GM11168 (cell line): Measurements from ENCODE around the gene SLC25A47.

Experiments used
- in situ Hi-C: fragments of 300-500 bp; cut with MboI; formaldehyde crosslinking; loops from one replicate; pipeline ENCODE4 v1.12.0; 2022; ENCODE audit warnings: low sequenced_read_pairs; ENCODE audit not compliant: unreplicated experiment

The SLC25A47 gene

DNA sequence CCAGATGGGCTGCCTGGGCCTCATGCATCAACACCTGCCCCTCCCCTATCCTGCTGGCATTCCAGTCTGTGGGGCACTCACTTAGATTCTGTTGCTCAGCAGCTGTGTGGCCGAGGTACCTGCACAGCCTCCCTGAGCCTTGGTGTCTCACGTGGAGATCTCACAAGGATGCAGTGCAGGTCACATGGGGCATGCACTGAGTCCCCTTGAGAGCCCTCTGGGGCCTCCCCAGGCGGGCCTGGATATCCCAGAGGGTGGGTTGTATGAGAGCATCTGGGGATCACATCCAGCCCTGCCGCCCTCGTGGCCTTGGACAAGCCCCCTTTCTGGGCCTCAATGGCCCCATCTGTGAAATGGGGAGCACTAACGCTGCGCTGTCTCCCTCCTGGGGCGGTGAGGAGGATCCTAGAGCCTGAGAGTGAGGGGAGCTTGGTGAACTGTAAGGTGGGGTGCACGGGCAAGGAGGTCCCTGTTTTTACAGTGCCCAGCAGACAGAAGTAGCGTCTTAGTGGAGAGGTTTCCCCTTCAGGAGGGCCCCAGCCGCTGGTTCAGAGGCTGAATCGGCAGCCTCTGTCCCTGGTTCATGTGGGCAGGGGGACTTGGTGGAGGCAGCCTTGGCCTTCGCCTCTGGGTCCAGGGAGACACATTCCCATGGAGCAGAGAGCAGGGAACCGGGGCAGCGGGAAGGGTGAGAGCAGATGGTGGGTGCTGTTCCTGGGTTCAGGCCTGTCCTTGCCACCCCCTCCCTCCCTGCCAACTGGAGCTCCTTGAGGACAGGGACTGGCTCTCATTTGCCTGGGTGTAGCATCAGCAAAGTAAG is 791 bp upstream of the SLC25A47 start:
- in situ Hi-C loops = no loop called here

DNA sequence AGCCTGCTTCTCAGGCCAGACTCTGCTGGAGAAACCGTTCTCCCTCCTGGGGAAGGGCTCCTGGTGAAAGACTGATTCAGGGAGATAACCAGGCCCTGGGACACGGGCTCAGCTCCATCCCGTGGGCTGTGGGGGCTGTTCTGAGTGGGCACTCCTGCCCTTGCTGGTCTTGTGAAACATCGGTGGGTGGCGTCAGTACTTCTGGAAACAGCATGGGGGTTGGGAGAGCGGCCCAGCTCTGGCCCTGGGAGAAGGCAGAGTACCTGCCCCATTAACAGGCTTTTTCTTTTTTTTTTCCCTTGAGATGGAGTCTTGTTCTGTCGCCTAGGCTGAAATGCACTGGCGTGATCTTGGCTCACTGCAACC is 786 bp downstream of the SLC25A47 start:
- in situ Hi-C loops = no loop called here

DNA sequence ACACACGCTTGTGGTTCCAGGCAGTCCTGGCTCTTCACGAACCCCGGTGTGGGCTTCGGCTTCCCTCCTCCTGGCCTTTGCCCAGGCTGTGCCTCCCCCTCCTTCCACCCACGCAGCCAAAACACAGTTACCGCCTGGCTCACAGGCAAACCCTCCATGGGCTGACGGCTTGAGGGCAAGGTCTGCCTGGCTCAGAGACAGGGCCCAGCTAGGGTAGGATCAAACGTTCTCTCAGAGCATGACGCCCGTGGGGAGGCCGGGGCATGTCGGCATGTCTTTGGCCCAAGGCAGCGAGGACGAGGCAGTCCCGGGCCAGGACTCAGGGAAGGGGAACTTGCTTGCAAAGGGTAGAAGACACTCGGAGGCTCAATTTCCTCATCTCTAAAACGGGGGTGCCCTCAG is 2.1 kb downstream of the SLC25A47 start:
- in situ Hi-C loops = no loop called here

DNA sequence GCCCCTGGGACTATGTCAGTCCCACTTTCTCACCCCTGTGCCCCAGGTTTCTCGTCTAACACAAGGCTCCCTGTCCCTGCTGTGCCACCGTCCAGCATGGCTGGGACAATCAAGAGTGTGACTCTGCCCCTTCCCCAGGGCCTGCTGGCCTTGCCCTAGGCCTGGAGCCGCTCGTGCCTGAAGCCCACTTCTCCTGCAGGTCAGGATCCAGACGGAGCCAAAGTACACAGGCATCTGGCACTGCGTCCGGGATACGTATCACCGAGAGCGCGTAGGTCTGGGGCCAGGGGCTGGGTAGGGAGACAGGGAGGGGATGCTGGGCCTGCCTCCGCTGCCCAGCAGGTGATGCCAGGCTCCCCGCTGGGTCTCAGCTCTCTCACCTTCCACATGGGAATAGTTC is 2.8 kb downstream of the SLC25A47 start:
- in situ Hi-C loops = no loop called here

DNA sequence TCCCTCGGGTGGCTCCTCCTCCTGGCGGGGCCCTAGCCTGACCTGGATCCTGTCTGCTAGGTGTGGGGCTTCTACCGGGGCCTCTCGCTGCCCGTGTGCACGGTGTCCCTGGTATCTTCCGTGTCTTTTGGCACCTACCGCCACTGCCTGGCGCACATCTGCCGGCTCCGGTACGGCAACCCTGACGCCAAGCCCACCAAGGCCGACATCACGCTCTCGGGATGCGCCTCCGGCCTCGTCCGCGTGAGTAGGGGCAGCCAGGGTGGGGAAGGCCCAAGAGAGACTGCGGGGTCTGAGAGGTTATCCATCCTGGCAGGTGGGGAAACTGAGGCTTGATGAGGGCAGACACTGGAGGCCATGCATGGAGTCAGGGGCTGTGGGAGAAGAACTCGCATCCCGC is 4.0 kb downstream of the SLC25A47 start:
- in situ Hi-C loops = no loop called here

DNA sequence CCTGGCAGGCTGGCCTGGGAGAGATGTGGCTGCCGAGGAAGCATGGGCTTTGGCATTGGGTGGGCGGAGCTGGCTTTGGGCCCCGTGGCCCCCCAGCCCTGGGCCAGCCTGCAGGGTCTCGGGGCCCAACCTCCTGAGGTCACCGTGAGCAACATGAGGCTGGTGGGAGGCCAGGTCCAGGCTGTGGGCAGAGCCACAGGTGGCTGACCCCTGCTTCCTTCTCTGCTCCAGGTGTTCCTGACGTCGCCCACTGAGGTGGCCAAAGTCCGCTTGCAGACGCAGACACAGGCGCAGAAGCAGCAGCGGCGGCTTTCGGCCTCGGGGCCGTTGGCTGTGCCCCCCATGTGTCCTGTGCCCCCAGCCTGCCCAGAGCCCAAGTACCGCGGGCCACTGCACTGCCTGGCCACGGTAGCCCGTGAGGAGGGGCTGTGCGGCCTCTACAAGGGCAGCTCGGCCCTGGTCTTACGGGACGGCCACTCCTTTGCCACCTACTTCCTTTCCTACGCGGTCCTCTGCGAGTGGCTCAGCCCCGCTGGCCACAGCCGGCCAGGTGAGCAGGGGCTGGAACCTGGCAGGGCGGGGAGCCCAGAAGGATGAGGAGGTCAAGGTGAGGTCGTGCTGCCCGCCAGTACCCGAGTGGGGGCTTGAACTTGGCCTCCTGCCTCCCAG is 5.5 kb downstream of the SLC25A47 start:
- in situ Hi-C loops = no loop called here

DNA sequence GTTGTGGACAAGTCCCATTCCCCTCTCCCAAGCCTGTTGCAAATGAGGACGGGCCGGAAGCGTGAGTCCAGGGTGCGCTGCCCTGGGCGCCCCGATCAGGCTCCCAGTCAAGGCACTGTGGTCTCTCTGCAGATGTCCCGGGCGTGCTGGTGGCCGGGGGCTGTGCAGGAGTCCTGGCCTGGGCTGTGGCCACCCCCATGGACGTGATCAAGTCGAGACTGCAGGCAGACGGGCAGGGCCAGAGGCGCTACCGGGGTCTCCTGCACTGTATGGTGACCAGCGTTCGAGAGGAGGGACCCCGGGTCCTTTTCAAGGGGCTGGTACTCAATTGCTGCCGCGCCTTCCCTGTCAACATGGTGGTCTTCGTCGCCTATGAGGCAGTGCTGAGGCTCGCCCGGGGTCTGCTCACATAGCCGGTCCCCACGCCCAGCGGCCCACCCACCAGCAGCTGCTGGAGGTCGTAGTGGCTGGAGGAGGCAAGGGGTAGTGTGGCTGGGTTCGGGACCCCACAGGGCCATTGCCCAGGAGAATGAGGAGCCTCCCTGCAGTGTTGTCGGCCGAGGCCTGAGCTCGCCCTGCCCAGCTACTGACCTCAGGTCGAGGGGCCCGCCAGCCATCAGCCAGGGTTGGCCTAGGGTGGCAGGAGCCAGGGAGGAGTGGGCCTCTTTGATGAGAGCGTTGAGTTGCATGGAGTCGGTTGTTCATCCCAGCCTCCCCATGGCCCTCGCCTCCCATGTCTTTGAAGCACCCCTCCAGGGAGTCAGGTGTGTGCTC is 6.3 kb downstream of the SLC25A47 start:
- in situ Hi-C loops = no loop called here

DNA sequence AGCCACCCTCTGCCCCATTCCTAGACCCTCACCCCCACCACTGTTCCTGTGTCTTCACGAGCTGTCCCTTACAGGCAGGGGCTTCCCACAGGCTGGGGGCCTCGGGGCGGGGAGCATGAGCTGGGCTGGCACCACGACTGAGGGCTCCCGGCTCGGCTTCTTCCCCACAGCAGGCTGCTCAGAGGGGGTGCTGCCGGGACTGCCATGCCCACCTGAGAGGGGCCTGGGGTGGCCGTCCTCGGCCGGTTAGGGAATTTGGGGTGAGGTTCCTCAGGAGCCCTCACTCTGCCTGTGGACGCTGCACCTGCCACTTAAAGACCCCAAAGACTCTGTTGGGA is 6.8 kb downstream of the SLC25A47 start:
- in situ Hi-C loops = no loop called here

DNA sequence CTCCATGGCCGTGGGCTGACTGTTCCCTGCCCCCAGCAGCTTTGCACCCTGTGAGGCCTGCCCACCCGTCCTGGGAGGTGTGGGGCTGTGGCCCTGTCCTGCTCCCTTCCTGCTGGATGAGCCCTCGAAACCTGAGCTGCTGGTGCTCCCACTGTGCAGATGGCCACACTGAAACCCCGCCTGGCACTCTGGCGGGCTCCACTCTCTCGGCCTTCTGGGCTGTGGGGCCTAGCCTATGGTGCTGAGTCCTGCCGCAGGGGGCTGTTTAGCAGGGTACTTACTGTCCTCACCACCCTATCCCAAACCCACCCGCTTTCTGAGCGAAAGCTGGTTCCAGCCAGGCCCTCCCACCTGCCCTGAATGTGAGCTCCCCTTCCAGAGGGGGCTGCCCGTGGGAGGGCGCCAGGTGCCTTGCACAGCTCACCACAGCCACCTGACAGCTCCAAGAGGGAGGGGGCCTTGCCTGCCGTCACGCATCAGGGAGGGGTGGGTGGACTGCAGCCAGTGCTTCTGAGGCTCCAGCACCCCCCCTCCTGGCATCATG is 7.3 kb downstream of the SLC25A47 start:
- in situ Hi-C loops = no loop called here

DNA sequence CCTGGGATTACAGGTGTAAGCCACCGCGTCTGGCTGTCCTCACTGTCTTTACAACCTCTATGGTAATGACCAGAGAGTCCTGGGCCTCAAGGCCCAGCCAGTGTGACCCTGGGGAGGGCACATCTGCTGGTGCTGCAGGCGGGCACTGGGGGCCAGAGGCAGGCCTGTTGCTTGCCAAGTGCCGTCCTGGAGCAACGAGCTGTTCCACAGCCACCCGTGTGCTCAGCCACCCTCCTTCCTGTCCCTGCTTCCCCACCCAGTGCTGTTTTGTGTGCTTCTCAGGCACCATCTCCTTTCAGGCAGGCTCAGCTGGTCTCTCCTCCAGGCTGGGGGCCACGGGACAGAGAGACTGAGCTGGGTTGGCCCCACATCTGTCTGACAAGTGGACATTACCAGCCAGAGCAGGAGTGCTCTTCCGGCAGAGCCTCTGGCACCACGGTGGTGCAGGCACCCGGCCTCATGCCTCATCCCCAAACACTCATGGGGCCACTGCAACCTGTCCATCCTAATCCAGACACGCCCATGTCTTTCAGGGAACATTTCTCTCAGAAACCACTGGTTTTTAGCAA is 9.0 kb downstream of the SLC25A47 start:
- in situ Hi-C loops = no loop called here

DNA sequence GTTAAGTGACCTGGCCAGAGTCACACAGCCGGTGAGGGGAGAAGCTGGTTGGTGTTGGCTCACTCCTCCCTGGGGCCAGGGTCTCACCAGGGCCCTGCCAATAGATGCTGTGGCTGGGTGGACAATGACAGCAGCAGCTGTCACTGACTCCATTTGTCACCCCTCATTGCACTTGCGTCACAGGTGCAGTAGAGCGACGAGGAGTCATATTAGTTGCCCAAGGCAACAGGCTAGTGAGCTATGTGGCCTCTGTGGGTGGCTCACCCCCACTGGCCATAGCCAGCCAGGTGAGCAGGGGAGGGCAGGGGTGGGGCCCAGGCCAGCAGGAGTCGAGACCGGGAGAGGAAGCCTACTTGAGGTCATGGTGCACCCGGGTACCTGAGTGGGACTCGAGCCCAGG is 9.7 kb downstream of the SLC25A47 start:
- in situ Hi-C loops = no loop called here

DNA sequence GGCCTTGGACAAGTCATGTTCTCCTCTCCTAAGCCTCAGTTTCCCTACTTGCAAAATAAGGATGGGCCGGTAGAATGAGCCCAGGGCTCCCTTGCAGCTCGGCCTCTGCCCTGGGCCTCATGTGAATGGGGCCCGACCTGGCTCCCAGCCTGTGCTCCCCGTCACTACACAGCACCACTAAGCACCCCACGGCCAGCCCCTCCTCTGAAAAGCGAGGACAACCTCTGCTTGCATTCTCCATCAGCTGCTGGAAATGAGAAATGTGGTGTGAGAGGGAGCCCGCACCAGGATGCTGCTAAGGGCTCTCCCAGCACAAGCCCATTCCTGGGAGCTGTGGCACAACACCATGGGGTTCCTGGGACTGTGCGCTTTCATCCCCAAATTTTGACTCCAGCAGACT is 10.2 kb downstream of the SLC25A47 start:
- in situ Hi-C loops = no loop called here

DNA sequence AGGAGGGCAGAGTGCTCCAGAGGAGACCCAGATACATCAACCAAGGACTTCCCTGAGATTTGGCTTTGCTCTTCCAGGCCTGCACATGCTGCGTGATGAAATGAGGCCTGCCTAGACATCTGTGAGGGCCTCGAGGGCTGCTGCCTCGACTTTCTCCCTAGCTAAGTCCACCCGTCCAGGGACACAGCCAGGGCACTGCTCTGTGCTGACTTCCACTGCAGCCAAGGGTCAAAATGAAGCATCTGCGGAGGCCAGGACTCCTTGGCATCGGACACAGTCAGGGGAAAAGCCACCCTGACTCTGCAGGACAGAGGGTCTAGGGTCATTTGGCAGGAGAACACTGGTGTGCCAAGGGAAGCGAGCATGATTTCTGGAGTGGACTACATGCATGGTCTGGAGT is 10.7 kb downstream of the SLC25A47 start:
- in situ Hi-C loops = no loop called here

DNA sequence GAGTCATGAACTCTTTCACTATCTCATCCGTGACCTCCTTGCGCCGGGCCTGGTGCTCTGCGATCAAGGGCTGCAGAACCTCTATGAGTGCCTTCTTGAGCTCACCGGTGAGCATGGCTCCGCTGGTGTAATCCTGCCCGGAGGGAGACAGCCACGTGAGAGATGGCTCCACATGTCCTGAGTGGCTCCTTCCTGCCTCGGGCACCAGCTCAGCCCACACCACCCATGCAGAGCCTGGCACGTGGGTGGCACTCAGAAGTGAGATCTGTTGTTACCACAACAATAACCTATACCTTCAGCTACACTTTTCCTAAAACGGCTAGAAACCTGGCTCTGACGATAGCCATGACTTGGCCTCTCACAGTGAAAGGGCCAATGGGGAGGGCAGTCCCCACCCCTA is 11.8 kb downstream of the SLC25A47 start:
- in situ Hi-C loops = no loop called here

DNA sequence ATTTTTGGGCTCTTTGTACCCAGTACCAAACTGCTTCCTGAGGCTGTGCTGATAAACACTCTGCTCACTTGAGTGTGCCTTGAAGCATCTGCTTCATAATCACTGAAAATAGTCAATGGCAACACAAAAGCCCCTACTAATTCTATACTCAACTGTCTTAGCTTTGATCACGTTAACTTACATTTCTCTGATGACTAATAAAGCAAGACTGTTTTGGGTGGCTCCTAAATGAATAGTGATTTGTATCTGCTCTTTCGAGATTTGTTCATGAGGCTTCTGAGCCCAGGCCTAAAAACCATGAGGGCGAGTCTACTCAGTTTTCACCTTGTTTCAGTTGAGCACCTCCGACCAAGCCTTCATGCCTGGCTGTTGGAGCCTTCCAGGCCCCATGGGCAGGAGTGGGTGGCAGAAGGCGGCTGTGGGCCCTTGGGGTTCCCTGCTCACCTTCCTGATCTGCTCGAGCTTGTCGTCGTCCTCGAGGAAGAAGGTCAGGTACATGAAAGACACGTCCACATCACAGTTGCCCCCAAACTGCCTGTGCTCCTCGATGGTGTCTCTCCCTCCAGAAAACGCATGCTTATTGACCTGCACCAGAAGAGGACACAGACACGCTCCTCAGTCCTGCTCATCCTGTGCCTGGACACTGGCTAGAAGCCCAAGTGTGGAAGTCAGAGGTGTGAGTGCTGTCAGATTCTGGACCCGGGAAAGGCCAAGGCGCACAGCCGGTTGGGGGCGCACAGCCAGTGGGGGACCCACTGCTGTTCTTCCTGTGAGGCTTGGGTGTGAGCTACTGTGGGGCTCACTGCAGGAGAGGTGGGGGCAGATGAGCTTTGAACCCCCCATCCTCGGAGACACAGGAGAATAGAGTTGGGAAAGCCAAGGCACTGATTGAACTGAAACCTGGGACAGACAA is 13.7 kb downstream of the SLC25A47 start:
- in situ Hi-C loops = no loop called here

DNA sequence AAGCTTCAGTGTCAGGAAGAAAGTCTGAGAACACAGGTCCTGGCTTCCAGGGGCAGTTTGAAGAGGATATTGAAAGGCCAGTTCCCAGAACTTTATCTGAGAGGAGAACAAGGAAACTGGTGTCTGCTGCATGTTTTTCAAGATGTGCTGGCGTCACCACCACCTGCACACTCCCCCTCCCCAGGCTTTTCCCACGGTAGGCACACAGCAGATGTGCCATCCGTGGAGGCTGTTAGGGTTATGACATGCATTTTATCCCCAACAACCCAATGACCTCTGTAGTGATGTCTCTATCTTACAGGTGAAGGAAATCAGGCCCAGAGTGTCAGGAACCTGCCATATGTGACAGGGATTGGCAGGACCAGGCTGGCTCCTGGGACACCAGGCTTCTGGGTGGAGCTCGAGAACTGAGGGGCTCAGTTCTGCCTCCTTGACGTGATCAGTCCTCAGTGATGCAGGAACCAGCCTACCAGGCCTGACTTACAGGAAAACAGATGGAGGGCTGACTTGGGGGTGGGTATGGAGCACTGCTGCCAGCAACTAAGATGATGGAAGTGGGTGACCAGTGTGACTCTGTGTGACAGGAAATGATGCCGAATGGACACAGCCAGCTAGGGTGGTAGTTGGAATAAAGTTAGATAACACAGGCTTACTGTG is 16.8 kb downstream of the SLC25A47 start:
- in situ Hi-C loops = no loop called here

DNA sequence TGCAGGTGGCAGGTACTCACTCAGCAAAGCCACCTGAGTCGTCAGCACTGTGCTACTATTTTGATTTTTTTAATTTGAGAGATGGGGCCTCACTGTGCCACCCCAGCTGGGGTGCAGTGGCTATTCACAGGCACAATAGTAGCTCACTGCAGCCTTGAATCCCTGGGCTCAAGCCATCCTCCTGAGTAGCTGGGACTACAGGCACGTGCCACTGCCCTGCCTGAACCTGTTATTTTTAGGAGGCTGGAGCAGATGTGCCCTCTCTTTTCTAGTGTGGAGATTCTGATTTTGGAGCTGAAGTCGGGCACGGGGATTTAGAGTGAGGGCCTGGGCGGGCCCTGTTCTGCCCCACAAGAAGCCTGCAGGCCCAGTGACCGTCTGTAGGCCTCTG is 17.3 kb downstream of the SLC25A47 start:
- in situ Hi-C loops = no loop called here

DNA sequence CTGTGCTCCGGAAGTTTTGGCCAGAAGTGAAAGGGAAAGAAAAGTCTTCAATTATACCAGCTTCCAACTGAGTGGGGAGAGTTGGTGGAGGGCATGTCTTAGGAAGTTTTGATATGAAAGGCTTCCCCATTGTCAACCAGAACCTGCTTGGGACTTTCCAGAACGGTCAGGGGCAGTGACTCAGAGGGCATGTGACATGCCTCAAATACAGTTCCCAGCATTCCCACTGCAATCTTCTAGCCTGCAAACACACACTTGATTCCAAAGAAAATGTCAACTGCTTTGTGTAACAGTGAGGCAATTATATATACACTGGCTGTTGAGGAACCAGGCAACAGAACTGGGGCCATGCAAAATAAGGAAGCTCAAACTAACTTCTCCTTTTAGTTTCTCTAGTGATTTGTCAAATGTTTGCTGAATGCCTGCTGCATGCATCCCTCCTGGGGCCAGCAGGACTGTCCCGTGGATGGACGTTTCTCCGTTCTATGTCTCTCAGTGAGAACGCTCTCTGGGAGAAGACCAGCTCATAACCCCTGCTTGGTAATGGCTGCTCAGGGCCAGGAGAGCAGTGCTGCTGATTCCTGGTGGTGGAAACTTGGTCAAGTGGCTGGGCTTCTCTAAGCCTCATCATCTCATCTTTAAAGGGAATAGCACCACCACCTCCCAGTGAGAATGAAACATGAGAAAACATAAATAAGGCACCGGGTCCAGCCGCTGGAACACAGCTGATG is 18.3 kb downstream of the SLC25A47 start:
- in situ Hi-C loops = no loop called here

DNA sequence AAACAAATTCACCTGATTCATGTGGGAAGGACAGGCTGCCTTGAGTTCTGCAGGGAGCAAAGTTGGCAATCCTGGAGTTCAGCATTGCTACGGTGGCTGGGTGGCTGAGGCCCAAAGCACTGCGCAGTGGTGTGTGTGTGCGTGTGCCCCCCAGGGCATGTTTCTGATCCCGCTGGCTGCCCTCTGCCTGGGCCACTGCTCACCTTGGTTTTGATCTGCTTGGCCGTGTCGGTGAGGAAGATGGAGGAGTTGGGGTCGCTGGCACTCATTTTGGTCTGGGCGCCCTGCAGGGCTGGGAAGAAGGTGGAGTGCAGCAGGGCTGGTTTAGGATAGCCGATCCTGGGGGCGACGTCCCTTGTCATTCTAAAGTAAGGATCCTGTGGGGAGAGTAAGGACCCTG is 19.1 kb downstream of the SLC25A47 start:
- in situ Hi-C loops = no loop called here
